CD8-positive, alpha-beta memory T cell (primary cell): ENCODE data around the gene LRATD1. TPM values are rescaled to one million over a fixed set of nuclear protein-coding genes. Genes with fewer than 3 reads are reported as not detected.

ENCODE experiments used
- CTCF ChIA-PET: fragments of 350-600 bp; sonication (Branson Sonifier 250); formaldehyde crosslinking; loops from one replicate; lab custom pipeline; 2021; ENCODE audit warnings: antibody characterized with exemption; lab: Charles Lee
- POLR2A ChIA-PET: fragments of 350-600 bp; sonication (Branson Sonifier 250); formaldehyde crosslinking; loops from one replicate; lab custom pipeline; 2021; ENCODE audit warnings: antibody characterized with exemption; lab: Charles Lee
- DNase-seq, 5 donors: peaks; one replicate each; pipeline versions ENCODE4 v3.0.0 to v3.0.0-alpha.2; 2020 to 2022; ENCODE audit warnings: mixed read lengths in 1 of 5
- H3K27ac ChIP-seq: one replicate; pipeline ENCODE4 v1.7.0; 2013; ENCODE audit warnings: low read depth, mild to moderate bottlenecking, low read length, moderate library complexity
- H3K27me3 ChIP-seq: 2 replicates; pipeline ENCODE4 v1.7.0; 2013; ENCODE audit warnings: low read length, mild to moderate bottlenecking; ENCODE audit not compliant: insufficient read depth, poor library complexity, severe bottlenecking
- H3K36me3 ChIP-seq: 2 replicates; pipeline ENCODE4 v1.7.0; 2013; ENCODE audit warnings: mild to moderate bottlenecking, low read length, moderate library complexity; ENCODE audit not compliant: insufficient read depth
- H3K4me1 ChIP-seq: 2 replicates; pipeline ENCODE4 v1.7.0; 2013; ENCODE audit warnings: mild to moderate bottlenecking, low read length, moderate library complexity; ENCODE audit not compliant: insufficient read depth
- H3K4me3 ChIP-seq: 2 replicates; pipeline ENCODE4 v1.7.0; 2013; ENCODE audit warnings: mild to moderate bottlenecking, low read length
- H3K9me3 ChIP-seq: 2 replicates; pipeline ENCODE4 v1.7.0; 2013; ENCODE audit warnings: mild to moderate bottlenecking, low read length
- H3K27ac Mint-ChIP-seq, 8 donors: one replicate each; pipeline ENCODE4 v1.8.0; 2020 to 2021; ENCODE audit warnings: mixed read lengths in 8 of 8, mild to moderate bottlenecking in 6 of 8, inconsistent platforms in 3 of 8, moderate library complexity in 3 of 8
- H3K27me3 Mint-ChIP-seq, 2 donors: one replicate each; pipeline ENCODE4 v1.8.0; 2020 to 2021; ENCODE audit warnings: mixed read lengths in 2 of 2, mild to moderate bottlenecking in 1 of 2, moderate library complexity in 1 of 2
- H3K36me3 Mint-ChIP-seq, 3 donors: one replicate each; pipeline ENCODE4 v1.8.0; 2020 to 2021; ENCODE audit warnings: mixed read lengths in 3 of 3, inconsistent platforms in 1 of 3, mild to moderate bottlenecking in 1 of 3
- H3K4me1 Mint-ChIP-seq, 3 donors: one replicate each; pipeline ENCODE4 v1.8.0; 2020 to 2021; ENCODE audit warnings: mixed read lengths in 3 of 3, inconsistent platforms in 1 of 3, mild to moderate bottlenecking in 1 of 3
- H3K4me3 Mint-ChIP-seq, 7 donors: one replicate each; pipeline ENCODE4 v1.8.0; 2020 to 2021; ENCODE audit warnings: mixed read lengths in 7 of 7, mild to moderate bottlenecking in 6 of 7, moderate library complexity in 4 of 7, inconsistent platforms in 2 of 7
- H3K9me3 Mint-ChIP-seq, 5 donors: one replicate each; pipeline ENCODE4 v1.8.0; 2020 to 2022; ENCODE audit warnings: mixed read lengths in 5 of 5, mild to moderate bottlenecking in 3 of 5, moderate library complexity in 2 of 5, inconsistent platforms in 1 of 5
- polyA plus RNA-seq: library from polyadenylated mRNA; unstranded; fragments of 300-500 nt; fragmentation: Illumina TruSeq; gene quantifications from one replicate; pipeline ENCODE4 v1.2.3, GENCODE V29; 2021
- total RNA-seq, 2 experiments: library from RNA; stranded (reverse); gene quantifications; one replicate each; pipeline ENCODE4 v1.2.3, GENCODE V29; 2021

Gene LRATD1
- not detected for total RNA-seq
- polyA plus RNA-seq: not detected

- Histone ChIP-seq H3K27ac (no peak within 1 kb of the TSS), H3K36me3 (no peaks in the 10 kb centered on the region), H3K4me3 (no peak within 1 kb of the TSS), H3K27me3 (peaks cover 13% of the 10 kb centered on the region), H3K4me1 (no peaks in the 10 kb centered on the region), H3K9me3 (no peaks in the 10 kb centered on the region)
- Mint-ChIP-seq H3K4me1 (peaks cover 0 to 4% (median 0%) of the 10 kb centered on the region in 3 donors), H3K27me3 (peaks cover 35 to 54% of the 10 kb centered on the region in 2 donors), H3K36me3 (no peaks in the 10 kb centered on the region), H3K9me3 (peaks cover 0 to 19% (median 5%) of the 10 kb centered on the region in 5 donors), H3K4me3 (no peak within 1 kb of the TSS), H3K27ac (no peak within 1 kb of the TSS)
- no peak for DNase-seq
- ChIA-PET CTCF (no interaction called here), POLR2A (no interaction called here)
Measured at GRCh38 chr2:14632133-14632936, at the start of gene LRATD1. LRATD1 (plus strand) TSS chr2:14632717; CDS start chr2:14633980, 1,263 bp downstream.

GRCh38 chr2:14583059-14583458 lies 49.5 kb upstream of the LRATD1 start:
- Histone ChIP-seq H3K27ac (no peak overlapping the region), H3K36me3 (no peaks in the 10 kb centered on the region), H3K4me1 (no peaks in the 10 kb centered on the region), H3K4me3 (no peak overlapping the region), H3K27me3 (no peaks in the 10 kb centered on the region), H3K9me3 (no peaks in the 10 kb centered on the region)
- DNase-seq: no peak
- ChIA-PET POLR2A (no interaction called here), CTCF (no interaction called here)
- H3K27ac Mint-ChIP-seq: no peak overlapping the region
- no peaks in the 10 kb centered on the region for H3K4me1 Mint-ChIP-seq
- no peaks in the 10 kb centered on the region for H3K36me3 Mint-ChIP-seq
- H3K9me3 Mint-ChIP-seq: peaks cover 0 to 2% (median 0%) of the 10 kb centered on the region in 5 donors
- peaks cover 0 to 2% of the 10 kb centered on the region in 2 donors for H3K27me3 Mint-ChIP-seq
- no peak overlapping the region for H3K4me3 Mint-ChIP-seq

- Mint-ChIP-seq H3K4me1 (no peaks in the 10 kb centered on the region), H3K9me3 (peaks cover 0 to 2% (median 0%) of the 10 kb centered on the region in 5 donors), H3K27me3 (peaks cover 0 to 2% of the 10 kb centered on the region in 2 donors), H3K27ac (no peak overlapping the region), H3K36me3 (no peaks in the 10 kb centered on the region), H3K4me3 (no peak overlapping the region)
- no peak overlapping the region for H3K27ac ChIP-seq
- POLR2A ChIA-PET: no interaction called here
- H3K4me3 ChIP-seq: no peak overlapping the region
- no peaks in the 10 kb centered on the region for H3K9me3 ChIP-seq
- H3K4me1 ChIP-seq: no peaks in the 10 kb centered on the region
- no peaks in the 10 kb centered on the region for H3K36me3 ChIP-seq
- DNase-seq: no peak
- CTCF ChIA-PET: no interaction called here
- H3K27me3 ChIP-seq: no peaks in the 10 kb centered on the region
Measured at GRCh38 chr2:14583802-14584201, 48.7 kb upstream of the LRATD1 start.

GRCh38 chr2:14587119-14587518 lies 45.4 kb upstream of the LRATD1 start:
- Histone ChIP-seq H3K9me3 (no peaks in the 10 kb centered on the region), H3K4me3 (no peak overlapping the region), H3K36me3 (no peaks in the 10 kb centered on the region), H3K27ac (no peak overlapping the region), H3K4me1 (no peaks in the 10 kb centered on the region), H3K27me3 (no peaks in the 10 kb centered on the region)
- H3K4me1 Mint-ChIP-seq: no peaks in the 10 kb centered on the region
- peaks cover 0 to 4% of the 10 kb centered on the region in 2 donors for H3K27me3 Mint-ChIP-seq
- H3K4me3 Mint-ChIP-seq: no peak overlapping the region
- peaks cover 0 to 5% (median 2%) of the 10 kb centered on the region in 5 donors for H3K9me3 Mint-ChIP-seq
- no peaks in the 10 kb centered on the region for H3K36me3 Mint-ChIP-seq
- no peak for DNase-seq
- ChIA-PET CTCF (no interaction called here), POLR2A (no interaction called here)
- no peak overlapping the region for H3K27ac Mint-ChIP-seq

GRCh38 chr2:14601156-14601770 lies 31.3 kb upstream of the LRATD1 start:
- ChIA-PET CTCF (no interaction called here), POLR2A (no interaction called here)
- H3K36me3 ChIP-seq: no peaks in the 10 kb centered on the region
- no peak overlapping the region for H3K4me3 ChIP-seq
- H3K9me3 Mint-ChIP-seq: peaks cover 0 to 5% (median 2%) of the 10 kb centered on the region in 5 donors
- H3K27ac ChIP-seq: no peak overlapping the region
- H3K27ac Mint-ChIP-seq: no peak overlapping the region
- no peaks in the 10 kb centered on the region for H3K27me3 Mint-ChIP-seq
- DNase-seq: no peak
- no peaks in the 10 kb centered on the region for H3K9me3 ChIP-seq
- no peaks in the 10 kb centered on the region for H3K4me1 ChIP-seq
- H3K36me3 Mint-ChIP-seq: no peaks in the 10 kb centered on the region
- no peak overlapping the region for H3K4me3 Mint-ChIP-seq
- no peaks in the 10 kb centered on the region for H3K27me3 ChIP-seq
- no peaks in the 10 kb centered on the region for H3K4me1 Mint-ChIP-seq

- H3K27me3 Mint-ChIP-seq: no peaks in the 10 kb centered on the region
- H3K36me3 ChIP-seq: no peaks in the 10 kb centered on the region
- no peak overlapping the region for H3K27ac Mint-ChIP-seq
- H3K9me3 Mint-ChIP-seq: peaks cover 0 to 9% (median 0%) of the 10 kb centered on the region in 5 donors
- no peaks in the 10 kb centered on the region for H3K4me1 Mint-ChIP-seq
- H3K4me3 Mint-ChIP-seq: no peak overlapping the region
- H3K27me3 ChIP-seq: no peaks in the 10 kb centered on the region
- no peaks in the 10 kb centered on the region for H3K36me3 Mint-ChIP-seq
- H3K4me1 ChIP-seq: no peaks in the 10 kb centered on the region
- DNase-seq: no peak
- POLR2A ChIA-PET: no interaction called here
- H3K4me3 ChIP-seq: no peak overlapping the region
- CTCF ChIA-PET: no interaction called here
- H3K27ac ChIP-seq: no peak overlapping the region
- no peaks in the 10 kb centered on the region for H3K9me3 ChIP-seq
Measured at GRCh38 chr2:14602309-14602708, 30.2 kb upstream of the LRATD1 start.

- no peak overlapping the region for H3K4me3 Mint-ChIP-seq
- CTCF ChIA-PET: no interaction called here
Measured at GRCh38 chr2:14603676-14604075, 28.8 kb upstream of the LRATD1 start.

GRCh38 chr2:14608245-14608644 lies 24.3 kb upstream of the LRATD1 start:
- Mint-ChIP-seq H3K27ac (no peak overlapping the region), H3K9me3 (peaks cover 0 to 7% (median 0%) of the 10 kb centered on the region in 5 donors), H3K36me3 (no peaks in the 10 kb centered on the region), H3K4me3 (no peak overlapping the region), H3K27me3 (no peaks in the 10 kb centered on the region), H3K4me1 (no peaks in the 10 kb centered on the region)
- H3K27ac ChIP-seq: no peak overlapping the region
- ChIA-PET POLR2A (no interaction called here), CTCF (no interaction called here)
- no peak overlapping the region for H3K4me3 ChIP-seq
- no peaks in the 10 kb centered on the region for H3K36me3 ChIP-seq
- H3K4me1 ChIP-seq: no peaks in the 10 kb centered on the region
- H3K9me3 ChIP-seq: no peaks in the 10 kb centered on the region
- no peaks in the 10 kb centered on the region for H3K27me3 ChIP-seq
- no peak for DNase-seq

More at GRCh38 chr2:14603676-14604075, 28.8 kb upstream of the LRATD1 start:
- H3K4me1 ChIP-seq: no peaks in the 10 kb centered on the region
- H3K27ac ChIP-seq: no peak overlapping the region
- POLR2A ChIA-PET: no interaction called here
- no peaks in the 10 kb centered on the region for H3K36me3 ChIP-seq
- Mint-ChIP-seq H3K4me1 (no peaks in the 10 kb centered on the region), H3K9me3 (peaks cover 0 to 9% (median 0%) of the 10 kb centered on the region in 5 donors), H3K27me3 (no peaks in the 10 kb centered on the region), H3K36me3 (no peaks in the 10 kb centered on the region), H3K27ac (no peak overlapping the region)
- DNase-seq: no peak
- no peaks in the 10 kb centered on the region for H3K27me3 ChIP-seq
- H3K4me3 ChIP-seq: no peak overlapping the region
- H3K9me3 ChIP-seq: no peaks in the 10 kb centered on the region
